NCI-H1092 (cell line): Measurements from ENCODE around the gene TPSG1.
"Not testable (repeated sequence)": the region's sequence is repeated elsewhere in the genome, so short reads cannot be mapped to it uniquely, and the experiment has no call there.

Source experiments
- DNase-seq: peaks from one replicate; lab custom pipeline; 2025; lab: John Stamatoyannopoulos, UW

The TPSG1 gene

GRCh38 chr16:1230471-1231212 is 5.6 kb upstream of the TPSG1 start:
- DNase-seq = not testable (repeated sequence)

- not testable (repeated sequence) for DNase-seq
These were observed 5.0 kb upstream of the TPSG1 start, which contains the start of gene TPSB2 for GRCh38 chr16:1230084-1230470. Gene TPSB2 (minus strand): TSS chr16:1230184. CDS start chr16:1229951, 233 bp downstream.

- not testable (repeated sequence) for DNase-seq
These were observed 4.4 kb upstream of the TPSG1 start for GRCh38 chr16:1229476-1229875.

- not testable (repeated sequence) for DNase-seq
These were observed 3.2 kb upstream of the TPSG1 start for GRCh38 chr16:1228227-1228626.

GRCh38 chr16:1226692-1227091 is 1.6 kb upstream of the TPSG1 start:
- DNase-seq = not testable (repeated sequence)

GRCh38 chr16:1225728-1226311 is 752 bp upstream of the TPSG1 start:
- DNase-seq = not testable (repeated sequence)

- DNase-seq = no peak
These were observed 510 bp downstream of the TPSG1 start for GRCh38 chr16:1224558-1224957.

GRCh38 chr16:1223355-1224214 is 1.5 kb downstream of the TPSG1 start:
- no peak for DNase-seq

GRCh38 chr16:1222553-1223354 is 2.3 kb downstream of the TPSG1 start:
- DNase-seq = no peak

GRCh38 chr16:1221628-1222552 is 3.2 kb downstream of the TPSG1 start:
- DNase-seq = no peak

GRCh38 chr16:1220841-1221627 is 4.0 kb downstream of the TPSG1 start:
- DNase-seq = no peak

- no peak for DNase-seq
These were observed 4.9 kb downstream of the TPSG1 start for GRCh38 chr16:1220098-1220728.

- no peak for DNase-seq
These were observed 6.0 kb downstream of the TPSG1 start for GRCh38 chr16:1218930-1219611.

GRCh38 chr16:1218061-1218929 is 6.8 kb downstream of the TPSG1 start:
- no peak for DNase-seq

GRCh38 chr16:1217526-1217925 is 7.5 kb downstream of the TPSG1 start:
- no peak for DNase-seq

GRCh38 chr16:1216681-1217400 is 8.2 kb downstream of the TPSG1 start:
- no peak for DNase-seq

- DNase-seq = no peak
These were observed 8.8 kb downstream of the TPSG1 start for GRCh38 chr16:1216296-1216619.
